ENCODE measurements around the gene TAP1.

Gene TAP1

GRCh38 chr6:32860674-32861073, 7.2 kb upstream of the TAP1 start:
- DNase-seq: no peak

- DNase-seq: no peak
Observed at GRCh38 chr6:32858194-32858593, 4.7 kb upstream of the TAP1 start.

GRCh38 chr6:32857156-32857891, 3.8 kb upstream of the TAP1 start:
- no peak for DNase-seq

- DNase-seq: no peak
Observed at GRCh38 chr6:32855467-32856174, 2.1 kb upstream of the TAP1 start.

- DNase-seq: peak; percentile 32
Observed at GRCh38 chr6:32854376-32855178, 1.1 kb upstream of the TAP1 start.

- DNase-seq: peak; percentile 41
Observed at GRCh38 chr6:32852844-32853540, 512 bp downstream of the TAP1 start.

GRCh38 chr6:32852018-32852843, 1.3 kb downstream of the TAP1 start:
- no peak for DNase-seq

- DNase-seq: no peak
Observed at GRCh38 chr6:32851025-32851424, 2.5 kb downstream of the TAP1 start.

- no peak for DNase-seq
Observed at GRCh38 chr6:32849126-32849525, 4.4 kb downstream of the TAP1 start.

GRCh38 chr6:32847795-32848194, 5.7 kb downstream of the TAP1 start:
- no peak for DNase-seq

GRCh38 chr6:32847004-32847403, 6.5 kb downstream of the TAP1 start:
- DNase-seq: no peak

GRCh38 chr6:32845384-32845884, 8.1 kb downstream of the TAP1 start:
- no peak for DNase-seq

- DNase-seq: no peak
Observed at GRCh38 chr6:32844839-32845383, 8.6 kb downstream of the TAP1 start.

GRCh38 chr6:32843979-32844838, 9.3 kb downstream of the TAP1 start, which contains the start of gene PSMB8:
TSS of gene PSMB8 (minus strand) at chr6:32844047. CDS start at chr6:32843996, 51 bp downstream.
- peak; percentile 93 for DNase-seq

- DNase-seq: no peak
Observed at GRCh38 chr6:32843331-32843978, 10.0 kb downstream of the TAP1 start.

GRCh38 chr6:32842690-32843089, 10.8 kb downstream of the TAP1 start:
- DNase-seq: no peak

- no peak for DNase-seq
Observed at GRCh38 chr6:32842021-32842650, 11.4 kb downstream of the TAP1 start.

GRCh38 chr6:32840604-32841246, 12.8 kb downstream of the TAP1 start:
- no peak for DNase-seq

GRCh38 chr6:32839356-32839755, 14.1 kb downstream of the TAP1 start:
- no peak for DNase-seq

Measured in fibroblast of skin of back (primary cell).